HPDE6-E6E7 (cell line): Measurements from ENCODE around the gene DOCK10.

Source experiments
- DNase-seq: peaks from one replicate; pipeline ENCODE4 v3.0.0; 2011; ENCODE audit warnings: missing footprints; ENCODE audit errors: extremely low spot score

DOCK10 gene

DNA sequence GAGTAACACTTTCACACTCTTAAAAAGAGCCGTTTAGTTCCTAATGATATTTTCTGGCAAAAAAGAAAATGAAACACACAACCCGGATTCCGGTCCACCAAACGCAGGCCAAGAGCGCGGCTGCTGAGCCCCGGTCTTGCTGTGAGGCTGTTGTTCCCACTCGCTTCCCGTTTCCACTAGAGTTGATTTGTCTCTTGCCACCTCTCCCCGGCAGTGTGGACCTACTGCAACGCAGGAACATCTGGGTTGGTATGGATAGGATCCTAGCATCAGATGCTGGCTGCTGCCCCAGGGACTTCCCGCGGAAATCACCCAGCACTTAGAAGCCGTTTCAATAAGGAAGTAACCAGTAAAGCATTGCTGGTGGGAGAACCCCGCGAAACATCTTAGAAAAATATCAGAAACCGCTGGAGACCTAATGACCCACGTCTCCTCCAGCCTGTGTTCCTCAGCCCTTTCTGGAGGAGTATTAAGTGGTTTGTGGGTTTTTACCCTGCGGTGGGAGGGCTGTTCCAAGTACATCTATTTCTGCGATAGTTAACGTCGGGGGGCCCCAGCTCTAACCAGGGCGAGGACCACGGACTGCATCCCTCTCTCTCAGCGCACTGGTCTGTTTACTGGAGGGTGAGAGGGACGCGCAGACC is 939 bp downstream of the DOCK10 start:
- DNase-seq, result no peak

GRCh38 chr2:225040856-225041206 is 1.4 kb downstream of the DOCK10 start:
- no peak for DNase-seq

DNA sequence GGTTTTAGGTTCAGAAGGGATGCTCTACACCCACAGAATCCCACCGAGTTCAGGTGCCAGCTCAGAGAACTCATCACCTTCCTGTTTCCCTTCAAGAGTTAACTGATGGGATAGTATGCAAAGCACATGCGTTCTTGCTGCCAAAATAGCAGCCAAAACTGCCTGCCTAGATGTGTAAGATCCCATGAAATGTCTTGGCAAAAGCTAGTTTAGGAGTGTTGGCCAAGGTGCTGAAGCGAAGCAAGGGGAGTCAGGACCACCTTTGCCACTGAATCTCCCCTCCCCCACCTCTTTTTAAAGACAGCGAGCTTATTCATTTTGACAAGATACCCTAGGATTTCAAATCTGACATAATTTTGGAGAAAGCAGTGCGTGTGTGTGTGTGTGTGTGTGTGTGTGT is 2.1 kb downstream of the DOCK10 start:
- no peak for DNase-seq

- DNase-seq, result no peak
These were observed 4.1 kb downstream of the DOCK10 start for GRCh38 chr2:225038231-225038523.

DNA sequence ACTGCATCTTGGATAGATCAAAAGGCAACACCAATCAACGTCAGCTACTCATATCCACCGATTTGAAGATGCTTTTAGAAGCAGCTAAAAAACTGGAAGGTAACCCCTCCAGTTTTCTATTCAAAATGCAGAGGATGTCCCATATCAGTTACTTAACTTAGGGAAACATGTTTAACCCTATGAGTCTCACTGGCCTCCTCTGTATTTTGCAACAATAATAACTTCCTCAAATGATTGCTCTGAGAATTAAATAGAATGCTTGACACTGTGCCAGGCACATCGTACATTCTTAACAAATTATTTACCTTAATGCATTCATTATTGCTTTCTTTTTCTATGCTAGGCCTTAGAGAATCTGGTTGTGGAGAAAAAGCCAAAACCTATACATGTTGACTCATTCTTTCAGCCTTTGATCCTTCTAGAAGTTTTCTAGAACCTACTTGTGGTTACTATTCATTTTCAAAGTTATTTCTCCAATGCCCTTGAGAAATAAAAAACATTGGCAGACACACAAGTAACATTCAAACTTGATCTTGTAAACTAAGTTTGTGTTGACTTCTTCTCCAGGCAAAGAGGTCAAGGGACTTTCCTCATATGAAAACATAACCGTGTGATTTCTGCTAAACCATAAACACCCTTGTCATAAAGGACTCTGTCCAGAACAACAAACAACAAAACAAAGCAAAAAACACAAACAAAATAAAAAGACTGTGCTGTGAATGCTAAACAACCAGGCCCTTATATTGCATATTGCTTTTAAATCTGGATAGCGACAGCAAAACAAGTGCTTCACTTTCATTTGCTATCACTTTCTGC is 4.6 kb downstream of the DOCK10 start:
- DNase-seq, result no peak

- no peak for DNase-seq
These were observed 5.8 kb downstream of the DOCK10 start for GRCh38 chr2:225036431-225036830.

DNA sequence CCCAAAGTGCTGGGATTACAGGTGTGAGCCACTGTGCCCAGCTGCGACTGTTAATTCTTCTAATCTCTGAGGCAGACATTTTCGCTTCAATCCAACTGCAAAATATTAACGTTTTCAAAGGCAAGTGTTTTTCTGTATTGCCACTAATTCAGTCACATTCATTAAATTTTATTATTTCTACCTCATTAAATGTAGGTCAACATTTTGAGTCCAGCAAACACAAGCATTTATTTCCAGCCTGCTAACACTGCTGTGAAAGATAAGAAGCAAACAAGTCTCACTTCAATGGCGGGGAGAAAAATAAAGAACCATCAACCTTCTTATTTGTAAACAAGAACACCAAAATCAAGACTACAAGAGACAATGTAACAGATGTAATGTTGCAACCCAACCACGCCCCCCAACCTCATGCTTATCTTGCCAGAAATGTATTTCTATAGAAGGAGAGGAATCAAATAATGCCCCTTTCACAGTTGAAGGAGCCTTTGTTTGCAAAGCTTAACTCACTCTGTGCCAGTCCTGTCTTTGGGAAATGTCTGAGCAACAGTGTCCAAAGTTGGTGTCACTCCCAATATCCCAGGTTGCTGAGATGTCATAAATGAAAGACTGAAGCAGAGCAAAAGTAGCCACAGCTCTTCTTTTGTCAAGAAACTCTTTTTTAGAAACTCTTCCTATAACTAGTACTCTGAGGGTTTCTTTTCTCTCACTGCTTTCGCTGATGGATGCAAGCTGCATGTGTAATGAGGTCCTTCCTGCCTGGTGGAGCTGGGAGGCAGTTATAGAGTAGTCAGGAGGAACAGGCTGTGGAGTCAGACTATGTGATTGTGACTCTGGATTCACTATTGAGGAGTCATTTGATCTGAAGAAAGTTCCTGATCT is 8.6 kb downstream of the DOCK10 start:
- no peak for DNase-seq

- no peak for DNase-seq
These were observed 10.0 kb downstream of the DOCK10 start for GRCh38 chr2:225032246-225032645.

GRCh38 chr2:225031599-225031998 is 10.7 kb downstream of the DOCK10 start:
- no peak for DNase-seq

- no peak for DNase-seq
These were observed 11.4 kb downstream of the DOCK10 start for GRCh38 chr2:225030893-225031292.

- DNase-seq, result no peak
These were observed 12.1 kb downstream of the DOCK10 start for GRCh38 chr2:225030203-225030602.

- no peak for DNase-seq
These were observed 13.7 kb downstream of the DOCK10 start for GRCh38 chr2:225028572-225028971.

GRCh38 chr2:225027061-225027762 is 15.1 kb downstream of the DOCK10 start:
- DNase-seq, result no peak

- no peak for DNase-seq
These were observed 16.2 kb downstream of the DOCK10 start for GRCh38 chr2:225025917-225026571.

DNA sequence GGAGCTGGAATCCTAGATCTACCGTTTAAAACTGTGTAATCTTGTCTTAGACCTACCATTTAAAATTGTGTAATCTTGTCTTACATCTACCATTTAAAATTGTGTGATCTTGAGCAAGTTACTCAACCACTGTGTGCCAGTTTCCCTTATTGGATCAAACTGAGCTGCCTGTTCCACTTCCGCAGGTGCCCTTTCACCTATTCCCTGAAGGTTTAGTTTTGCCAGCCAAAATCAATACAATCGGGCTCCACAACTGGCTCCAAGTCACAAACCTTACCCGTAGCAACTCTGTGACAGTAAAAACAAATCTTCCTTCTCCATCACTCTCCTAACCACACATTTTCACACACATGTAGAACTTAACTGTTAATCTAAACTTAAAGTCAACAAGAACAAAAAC is 20.1 kb downstream of the DOCK10 start:
- no peak for DNase-seq

GRCh38 chr2:225020168-225020849 is 22.0 kb downstream of the DOCK10 start:
- no peak for DNase-seq

DNA sequence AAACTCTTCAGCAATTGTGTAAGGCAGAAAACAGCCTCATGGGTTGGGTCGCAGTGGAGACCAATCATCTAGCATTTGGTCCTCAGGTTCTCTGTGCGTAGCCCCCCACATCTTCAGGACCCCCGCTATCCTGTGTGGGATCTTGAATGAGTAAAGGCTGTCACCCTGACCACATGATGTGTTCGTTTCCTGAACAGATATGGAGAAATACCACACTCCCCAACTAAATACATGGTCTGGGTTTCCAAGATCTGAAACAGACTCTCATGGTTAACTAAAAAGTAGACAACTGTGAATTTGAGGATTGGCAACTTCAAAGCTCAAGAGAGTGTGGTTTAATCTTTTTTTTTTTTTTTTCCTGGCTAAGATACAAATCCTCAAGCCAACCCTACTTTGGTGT is 23.2 kb downstream of the DOCK10 start:
- DNase-seq, result no peak

DNA sequence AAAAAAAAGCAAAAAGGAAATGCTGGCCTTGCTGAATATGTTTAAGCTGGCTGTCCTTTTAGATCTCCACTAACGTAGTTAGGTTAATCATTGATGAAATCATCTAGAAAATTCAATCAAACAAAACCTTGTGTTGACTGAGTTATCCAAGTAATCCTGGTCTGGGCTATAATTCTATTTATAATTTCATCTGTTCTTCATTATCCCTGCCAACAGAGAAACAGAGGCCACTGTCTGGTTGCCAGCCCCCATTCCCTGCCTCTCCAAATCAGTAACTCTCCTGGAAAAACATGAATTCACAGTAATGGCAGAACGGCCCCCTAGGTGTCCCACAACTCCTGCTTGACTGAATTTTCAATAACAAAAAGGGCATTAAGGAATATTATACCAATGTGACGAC is 24.6 kb downstream of the DOCK10 start:
- DNase-seq, result no peak

- DNase-seq, result no peak
These were observed 25.1 kb downstream of the DOCK10 start for GRCh38 chr2:225017098-225017685.
